Heart left ventricle (tissue), 13 donors: ENCODE measurements around the gene SSTR4.

Source experiments
- CTCF ChIP-seq, 12 donors: fragments of 200-600 bp; sonication (generic) in 4 of 12; IDR thresholded peaks; one replicate each; pipeline versions ENCODE4 v1.5.0 to v1.8.0; 2018 to 2022; ENCODE audit warnings: antibody characterized with exemption in 12 of 12, mild to moderate bottlenecking in 5 of 12
- POLR2A ChIP-seq, 2 donors: fragments of 450-650 bp; IDR thresholded peaks; one replicate each; pipeline ENCODE4 v1.6.1; 2017; ENCODE audit warnings: antibody characterized with exemption in 2 of 2, mild to moderate bottlenecking in 2 of 2, moderate library complexity in 2 of 2
- donor health status: ischemic (EF 13 %, LVEDD 7.1; RV severe dilation, severe dysfunction).
- donor health status: DM: no; HTN: yes; CAD: no.
- donor health status: DM: no; HTN: no; CAD: no.
- donor health status: ischemic (EF 25% LVEDD 6.9; RV normal size, moderate dysfunction).
- donor health status: ischemic (EF 25% LVEDD 5.7; RV mildly dilated, moderate dysfunction).
- donor health status: ischemic (EF 35%, LVEDD 5.7; RV mildly dilated, moderate dysfunction).
- donor health status: nonischemic (EF 11% LVEDD 7.7; RV severe dilation, severe dysfunction).
- donor health status: DM: yes; HTN: yes; CAD: no.
- donor health status: PGD.
- donor health status: ischemic (EF 29% LVEDD 5.4; RV normal size, mild dysfunction).
- donor health status: nonischemic (EF 23%, LVEDD 6.1; RV moderate dilation, normal function).

- TF ChIP-seq CTCF (IDR thresholded peaks at IDR 0.05) (no peak), POLR2A (IDR thresholded peaks at IDR 0.05) (no peak)
Observed at GRCh38 chr20:23078351-23079015, 43.4 kb downstream of the SSTR4 start.
